Liver (tissue), 3 donors: ENCODE data around the gene STK33.

Experiments
- EGR1 ChIP-seq, 2 donors: IDR thresholded peaks; 2 replicates each; pipeline ENCODE4 v1.6.1; 2016 to 2018; ENCODE audit warnings: antibody characterized with exemption in 2 of 2, low read depth in 2 of 2
- TF ChIP-seq, protein P1 (sequence below): fragments of 150-350 bp; IDR thresholded peaks from 2 replicates; pipeline ENCODE4 v1.5.1; 2017; ENCODE audit warnings: improper control_type of control experiment, low read depth, low read length; ENCODE audit not compliant: missing input control
- donor health status: healthy.
- donor health status: healthy.

DNA sequence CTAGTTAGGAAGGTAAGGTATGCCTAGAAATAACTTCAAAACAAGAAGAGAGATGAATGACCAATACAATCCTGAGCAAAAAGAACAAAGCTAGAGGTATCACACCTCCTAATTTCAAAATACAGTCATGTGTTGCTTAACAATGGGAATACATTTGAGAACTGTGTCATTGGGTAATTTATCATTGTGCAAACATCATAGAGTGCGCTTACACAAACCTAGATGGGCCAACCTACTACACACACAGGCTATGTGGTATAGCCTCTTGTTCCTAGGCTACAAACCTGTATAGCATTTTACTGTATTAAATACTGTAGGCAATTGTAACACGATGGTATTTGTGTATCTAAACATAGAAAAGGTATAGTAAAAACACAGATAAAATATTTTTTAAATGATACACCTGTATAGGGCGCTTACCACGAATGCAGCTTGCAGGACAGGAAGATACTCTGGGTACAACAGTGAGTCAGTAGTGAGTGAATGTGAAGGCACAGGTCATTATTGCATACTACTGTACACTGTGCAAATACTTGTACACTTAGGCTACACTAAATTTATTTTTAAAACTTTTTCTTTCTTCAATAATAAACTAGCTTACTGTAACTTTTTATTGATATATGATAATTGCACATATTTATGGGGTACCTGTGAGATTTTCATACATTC is 48.2 kb downstream of the STK33 start:
- TF ChIP-seq, protein P1, sequence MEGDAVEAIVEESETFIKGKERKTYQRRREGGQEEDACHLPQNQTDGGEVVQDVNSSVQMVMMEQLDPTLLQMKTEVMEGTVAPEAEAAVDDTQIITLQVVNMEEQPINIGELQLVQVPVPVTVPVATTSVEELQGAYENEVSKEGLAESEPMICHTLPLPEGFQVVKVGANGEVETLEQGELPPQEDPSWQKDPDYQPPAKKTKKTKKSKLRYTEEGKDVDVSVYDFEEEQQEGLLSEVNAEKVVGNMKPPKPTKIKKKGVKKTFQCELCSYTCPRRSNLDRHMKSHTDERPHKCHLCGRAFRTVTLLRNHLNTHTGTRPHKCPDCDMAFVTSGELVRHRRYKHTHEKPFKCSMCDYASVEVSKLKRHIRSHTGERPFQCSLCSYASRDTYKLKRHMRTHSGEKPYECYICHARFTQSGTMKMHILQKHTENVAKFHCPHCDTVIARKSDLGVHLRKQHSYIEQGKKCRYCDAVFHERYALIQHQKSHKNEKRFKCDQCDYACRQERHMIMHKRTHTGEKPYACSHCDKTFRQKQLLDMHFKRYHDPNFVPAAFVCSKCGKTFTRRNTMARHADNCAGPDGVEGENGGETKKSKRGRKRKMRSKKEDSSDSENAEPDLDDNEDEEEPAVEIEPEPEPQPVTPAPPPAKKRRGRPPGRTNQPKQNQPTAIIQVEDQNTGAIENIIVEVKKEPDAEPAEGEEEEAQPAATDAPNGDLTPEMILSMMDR = no peak
- TF ChIP-seq EGR1 (IDR thresholded peaks at IDR 0.05; ENCODE audit: low read depth in 2 of 2) = no peak
